NCI-H2171 (cell line): Measurements from ENCODE around the gene LRRC8C.

Experiments
- DNase-seq: peaks from one replicate; lab custom pipeline; 2025; lab: John Stamatoyannopoulos, UW

LRRC8C gene

GRCh38 chr1:89633800-89634625 lies 1.1 kb downstream of the LRRC8C start:
- DNase-seq: no peak

GRCh38 chr1:89635825-89636815 lies 3.2 kb downstream of the LRRC8C start:
- no peak for DNase-seq

GRCh38 chr1:89637496-89637895 lies 4.6 kb downstream of the LRRC8C start:
- DNase-seq: no peak

GRCh38 chr1:89640440-89640839 lies 7.5 kb downstream of the LRRC8C start:
- no peak for DNase-seq

DNA sequence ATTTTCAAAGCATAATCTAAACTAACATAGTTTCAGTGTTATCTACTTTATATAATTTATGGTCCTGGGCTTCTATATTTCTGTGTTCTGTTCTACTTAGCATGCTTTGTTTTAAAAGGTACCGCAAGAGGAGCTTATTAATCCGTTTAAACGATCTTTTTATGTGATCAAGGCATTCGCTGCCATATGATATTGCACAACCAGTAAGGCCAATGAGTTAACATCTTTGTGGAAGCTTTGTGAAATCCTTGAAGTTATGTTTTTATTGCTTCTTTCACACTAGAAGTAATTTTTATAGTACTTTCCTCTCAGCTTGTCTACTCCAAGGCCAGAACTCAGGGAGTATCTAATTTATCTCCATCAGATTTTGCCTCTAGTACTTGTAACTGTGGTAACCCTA lies 8.9 kb downstream of the LRRC8C start:
- no peak for DNase-seq

DNA sequence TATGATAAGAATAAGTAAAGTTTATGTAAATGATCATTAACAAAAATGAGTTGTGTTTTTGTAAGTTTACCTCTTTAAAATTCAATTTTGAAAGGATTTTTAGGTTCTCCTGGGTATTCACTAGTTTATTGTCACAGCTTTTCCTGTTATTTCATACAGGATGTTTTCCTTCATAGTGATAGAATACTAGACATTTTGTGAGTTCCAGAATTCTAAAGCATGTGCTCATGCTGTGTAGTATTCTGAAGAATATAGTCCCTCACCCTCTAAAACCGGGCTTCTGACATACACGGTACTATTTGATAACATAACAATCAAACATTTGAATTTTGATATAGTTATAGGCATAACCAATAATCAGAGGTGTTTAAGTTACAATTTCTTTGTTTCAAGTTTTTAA lies 10.7 kb downstream of the LRRC8C start:
- no peak for DNase-seq

DNA sequence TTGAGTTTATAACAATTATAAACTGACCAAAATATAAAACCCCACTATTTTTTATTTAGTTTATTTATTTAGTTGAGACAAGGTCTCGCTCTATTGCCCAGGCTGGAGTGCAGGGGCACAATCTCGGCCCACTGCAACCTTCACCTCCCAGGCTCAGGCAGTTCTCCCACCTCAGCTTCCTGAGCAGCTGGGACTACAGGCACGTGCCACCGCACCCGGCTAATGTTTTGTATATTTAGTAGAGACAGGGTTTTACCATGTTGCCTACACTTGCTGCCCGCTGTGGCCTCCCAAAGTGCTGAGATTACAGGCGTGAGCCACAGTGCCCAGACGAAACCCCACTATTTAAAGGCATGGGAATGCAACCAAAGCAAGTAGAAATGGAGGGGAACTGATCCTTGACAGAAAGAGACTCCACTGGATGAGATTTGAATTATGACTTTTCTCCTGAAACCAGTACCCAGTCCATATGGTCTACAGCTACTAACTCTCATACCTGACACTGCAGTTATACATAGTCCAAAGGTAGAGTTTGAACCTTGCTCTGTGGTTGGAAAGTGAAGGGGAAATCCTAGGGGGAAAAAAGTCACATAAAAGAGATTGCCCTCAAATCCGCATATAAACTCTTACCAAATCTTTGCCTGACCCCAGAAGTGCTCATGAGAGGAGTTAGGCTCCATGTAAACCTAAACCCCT lies 11.3 kb downstream of the LRRC8C start:
- no peak for DNase-seq

DNA sequence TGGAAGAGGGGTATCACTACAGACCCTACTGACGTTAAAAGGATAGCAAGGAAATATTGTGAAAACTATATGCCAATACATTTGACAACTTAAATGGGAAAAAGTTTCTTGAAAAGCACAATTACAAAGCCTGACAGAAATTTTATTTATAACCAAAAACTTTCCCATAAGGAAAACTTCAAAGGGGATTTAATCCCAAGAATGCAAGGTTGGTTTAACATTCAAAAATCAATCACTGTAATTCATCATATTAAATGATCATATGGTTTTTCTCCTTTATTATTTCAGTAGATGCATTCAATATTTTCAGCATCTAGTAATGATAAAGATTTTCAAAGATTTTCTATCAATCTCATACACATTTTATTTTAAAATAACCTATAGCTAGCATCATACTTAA lies 13.3 kb downstream of the LRRC8C start:
- no peak for DNase-seq

DNA sequence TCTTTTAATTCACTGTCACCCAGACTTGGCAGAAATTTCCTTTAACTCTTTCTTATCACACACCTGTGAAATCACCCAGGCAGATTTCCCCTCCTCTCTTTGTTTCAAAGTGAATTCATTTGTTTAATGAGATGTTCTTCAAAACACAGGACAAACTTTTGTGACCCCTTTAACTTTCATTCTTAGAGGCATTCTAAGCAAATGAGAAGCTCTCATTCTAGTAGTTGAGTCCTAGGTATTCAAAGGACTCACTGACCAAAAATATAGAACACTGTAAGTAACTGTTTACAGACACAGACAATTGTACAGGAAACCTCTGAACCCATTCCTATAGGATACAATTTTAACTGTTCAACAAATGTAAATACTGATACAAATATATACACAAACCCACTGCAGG lies 16.9 kb downstream of the LRRC8C start:
- DNase-seq: no peak

DNA sequence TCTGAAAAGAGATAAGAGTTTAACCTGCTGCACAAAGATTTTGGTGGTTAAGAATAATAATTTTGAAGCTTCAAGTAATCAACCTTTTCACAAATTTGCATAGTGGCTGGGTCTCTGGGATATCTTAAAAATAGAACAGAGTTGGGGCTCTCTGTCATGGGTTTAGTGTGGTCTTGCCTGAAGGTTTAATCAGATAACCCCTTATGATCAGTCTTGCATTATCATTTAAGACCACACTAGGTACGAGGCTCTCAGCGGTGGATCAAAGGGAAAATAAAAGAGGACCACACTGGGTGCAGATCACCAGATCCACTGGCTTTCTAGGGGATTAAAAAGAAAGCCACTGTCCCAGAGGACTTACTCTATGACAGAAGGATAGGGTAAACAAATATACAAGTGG lies 19.5 kb downstream of the LRRC8C start:
- no peak for DNase-seq

DNA sequence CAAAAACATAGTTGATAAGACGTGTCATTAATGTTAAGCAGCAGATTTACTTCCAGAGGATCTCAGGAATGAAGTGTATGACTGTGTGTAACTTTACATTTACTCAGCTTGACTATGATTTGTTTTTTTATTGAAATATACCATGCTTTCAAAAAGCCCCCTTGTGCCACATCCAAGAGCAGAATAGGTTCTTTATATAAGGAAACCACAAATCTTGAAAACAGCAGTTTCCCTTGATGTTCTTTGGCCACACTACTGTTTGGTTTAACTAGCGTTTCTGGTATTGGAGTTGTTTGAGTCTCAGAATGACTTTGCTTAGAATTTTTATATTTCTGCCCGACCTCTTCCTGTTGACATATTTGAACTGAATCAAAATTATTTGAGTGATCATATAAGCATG lies 25.0 kb downstream of the LRRC8C start:
- no peak for DNase-seq

DNA sequence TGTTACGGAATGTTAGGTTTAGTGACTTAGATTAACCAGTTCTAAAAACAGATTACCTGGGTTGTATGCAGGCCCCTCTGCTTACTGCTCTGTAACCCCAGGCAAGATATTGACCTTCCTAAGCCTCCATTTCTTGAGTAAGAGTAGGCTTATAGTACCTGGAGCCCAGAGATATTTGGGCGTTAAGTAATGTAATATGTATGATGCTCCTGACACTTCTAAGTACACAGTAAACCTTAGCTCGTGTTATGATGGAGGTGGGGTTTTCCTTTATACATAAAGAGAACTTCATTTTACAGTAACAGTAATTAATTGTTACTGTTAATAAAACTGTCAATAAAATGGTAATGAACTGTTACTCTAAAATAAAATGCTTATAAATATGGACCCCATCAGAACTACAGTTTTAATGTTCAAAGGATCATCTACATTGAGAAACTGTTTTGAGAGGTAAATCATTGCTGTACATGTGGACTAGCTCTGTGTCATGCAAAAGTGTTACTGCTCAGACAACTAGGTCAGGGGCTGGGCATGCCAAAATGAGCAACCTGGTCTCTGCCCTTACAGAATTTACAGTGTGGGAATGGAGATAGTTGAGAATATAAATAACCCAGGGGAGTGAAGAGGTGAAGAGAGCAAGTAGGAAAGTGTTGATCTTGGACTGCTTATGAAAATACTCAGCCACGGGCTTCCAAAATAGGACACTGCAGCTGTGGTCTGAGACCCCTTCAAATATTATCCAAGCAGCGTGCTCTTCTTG lies 26.6 kb downstream of the LRRC8C start:
- no peak for DNase-seq

GRCh38 chr1:89660224-89661061 lies 27.5 kb downstream of the LRRC8C start:
- no peak for DNase-seq

- DNase-seq: no peak
Observed at GRCh38 chr1:89665941-89666340, 33.0 kb downstream of the LRRC8C start.

GRCh38 chr1:89666640-89667039 lies 33.7 kb downstream of the LRRC8C start:
- DNase-seq: no peak

DNA sequence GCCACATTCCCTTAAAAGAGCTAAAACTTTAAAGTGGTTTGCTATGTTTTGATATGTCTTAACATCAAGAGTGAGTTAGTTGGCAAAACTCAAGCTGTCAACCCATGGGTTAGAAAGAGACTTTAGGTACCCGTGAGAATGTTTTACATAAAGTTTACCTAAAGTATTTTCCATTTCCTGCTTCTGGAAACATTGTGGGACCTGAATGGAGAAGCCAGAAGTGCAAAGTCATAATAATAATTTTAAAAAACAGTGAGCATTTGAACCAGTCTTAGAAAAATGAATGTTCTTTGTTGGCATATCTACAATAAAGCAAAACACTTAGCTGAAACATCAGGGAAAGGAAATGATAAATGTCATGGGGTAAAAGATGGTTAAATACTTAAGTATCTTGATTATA lies 34.8 kb downstream of the LRRC8C start:
- no peak for DNase-seq

DNA sequence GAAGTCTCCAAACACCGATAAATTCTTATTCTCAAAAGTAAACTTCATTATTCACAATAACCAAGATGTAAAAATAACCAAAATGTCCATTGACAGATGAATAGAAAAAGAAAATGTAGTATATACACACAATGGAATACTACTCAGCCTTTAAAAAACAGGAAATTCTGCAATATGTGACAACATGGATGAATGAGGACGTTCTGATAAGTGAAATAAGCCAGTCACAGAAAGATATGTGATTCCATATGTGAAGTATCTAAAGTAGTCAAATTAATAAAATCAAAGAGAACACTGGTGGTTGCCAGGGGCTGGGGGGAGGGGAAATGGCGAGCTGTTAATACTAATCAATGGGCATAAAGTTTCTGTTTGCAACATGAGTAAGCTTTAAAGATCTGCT lies 36.0 kb downstream of the LRRC8C start:
- no peak for DNase-seq

GRCh38 chr1:89669441-89669840 lies 36.5 kb downstream of the LRRC8C start:
- no peak for DNase-seq

DNA sequence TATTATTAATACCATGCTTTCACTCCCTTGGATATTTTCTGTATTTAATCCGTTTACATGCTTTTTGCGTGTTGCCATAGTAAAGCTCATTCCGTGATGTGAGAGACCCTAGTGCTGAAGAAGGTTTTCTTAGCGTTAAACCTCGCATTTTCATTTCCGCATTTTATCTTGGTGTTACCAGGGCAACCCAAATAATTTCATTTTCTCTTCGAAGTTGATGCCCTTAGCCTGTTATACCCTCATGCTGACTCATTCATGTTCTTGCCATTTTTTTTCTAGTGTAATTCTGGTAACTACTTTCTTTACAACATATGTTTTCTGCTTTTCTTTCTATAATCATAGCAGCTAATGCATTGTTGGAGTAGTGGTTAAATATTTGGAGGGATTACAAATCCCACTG lies 37.2 kb downstream of the LRRC8C start:
- DNase-seq: no peak

DNA sequence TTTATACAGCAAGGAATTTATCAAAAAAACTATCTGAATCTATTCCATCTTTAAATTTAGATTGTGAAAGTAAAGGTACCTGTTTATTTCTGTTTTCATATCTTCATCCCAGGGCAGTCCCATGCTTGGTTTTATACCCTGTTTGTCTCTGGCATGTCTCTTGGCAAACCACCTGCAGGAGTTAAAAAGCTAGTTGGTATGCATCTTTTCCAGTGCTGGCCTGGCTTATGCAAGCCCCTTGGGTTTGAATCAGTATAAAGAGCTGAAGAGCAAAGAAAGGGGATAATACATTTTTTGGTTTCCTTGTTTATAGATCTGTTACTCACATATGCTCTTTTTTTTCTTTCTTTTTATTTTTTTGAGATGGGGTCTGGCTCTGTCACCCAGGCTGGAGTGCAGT lies 37.8 kb downstream of the LRRC8C start:
- no peak for DNase-seq
